ENCODE results near the gene TTLL7. TPM values are rescaled to one million over a fixed set of nuclear protein-coding genes. Genes with fewer than 3 reads are reported as not detected.
"Not testable (repeated sequence)": the region's sequence is repeated elsewhere in the genome, so short reads cannot be mapped to it uniquely, and the experiment has no call there.

Gene TTLL7
- total and polyA plus RNA-seq, 2 donors (not counting 1 experiment from before 2014, with no cell fraction given): 0.01 TPM; not detected in 1

GRCh38 chr1:83985048-83985447 lies 13.9 kb downstream of the TTLL7 start:
- DNase-seq: no peak

GRCh38 chr1:83983918-83984317 lies 15.0 kb downstream of the TTLL7 start:
- H3K9me3 ChIP-seq (ENCODE audit: control extremely low read depth in 1 of 3, control insufficient read depth in 2 of 3, insufficient read depth in 1 of 3, low read length in 2 of 3); CTCF ChIA-PET; H3K4me3 Mint-ChIP-seq; intact Hi-C loops (cut with micrococcal nuclease); H3K9ac ChIP-seq (ENCODE audit: low read length); H3K9me3 Mint-ChIP-seq (ENCODE audit: insufficient read depth); H3K4me3 ChIP-seq (ENCODE audit: control extremely low read depth in 1 of 5, extremely low read depth in 1 of 5, insufficient read depth in 1 of 5, low read depth in 2 of 5, low read length in 4 of 5); ATAC-seq (ENCODE audit: low read depth); DNase-seq; H3K27ac ChIP-seq (ENCODE audit: low read length in 2 of 2); H3K79me2 ChIP-seq (ENCODE audit: control insufficient read depth, insufficient read depth, low read length); H3K27ac Mint-ChIP-seq; H2AFZ ChIP-seq (ENCODE audit: insufficient read depth, low read depth, low read length, poor library complexity, severe bottlenecking); H3K27me3 ChIP-seq (replicated peaks in 1 of 4; ENCODE audit: control extremely low read depth in 1 of 4, control insufficient read depth in 3 of 4, insufficient read depth in 4 of 4, low read length in 3 of 4); H3K4me2 ChIP-seq (replicated peaks; ENCODE audit: low read depth, low read length, poor library complexity, severe bottlenecking); POLR2A ChIA-PET; H3K36me3 ChIP-seq (replicated peaks in 1 of 2; ENCODE audit: control extremely low read depth in 1 of 2, control insufficient read depth in 1 of 2, extremely low read depth in 1 of 2, insufficient read depth in 2 of 2, low read length in 1 of 2); H3K4me1 Mint-ChIP-seq; H4K20me1 ChIP-seq (ENCODE audit: control insufficient read depth, insufficient read depth, low read length, poor library complexity, severe bottlenecking); H3K4me1 ChIP-seq (ENCODE audit: control insufficient read depth in 2 of 2, insufficient read depth in 2 of 2, low read length in 2 of 2): not testable (repeated sequence)
- no CpG with 5 or more reads among the region's 1 CpG for WGBS (ENCODE audit: insufficient coverage)
- H3K27me3 Mint-ChIP-seq: peaks cover 12% of the 10 kb centered on the region

More at GRCh38 chr1:83985048-83985447, 13.9 kb downstream of the TTLL7 start:
- peaks cover 4 to 8% (median 5%) of the 10 kb centered on the region in 3 donors for H3K9me3 ChIP-seq (ENCODE audit: control extremely low read depth in 1 of 3, control insufficient read depth in 2 of 3, insufficient read depth in 1 of 3, low read length in 2 of 3)
- WGBS (ENCODE audit: insufficient coverage): 93% methylated on average over 3 of the region's 3 CpGs
- no peak overlapping the region for H3K4me2 ChIP-seq (replicated peaks; ENCODE audit: low read depth, low read length, poor library complexity, severe bottlenecking)
- Mint-ChIP-seq H3K4me1 (no peaks in the 10 kb centered on the region), H3K4me3 (no peak overlapping the region), H3K9me3 (ENCODE audit: insufficient read depth) (peaks cover 3% of the 10 kb centered on the region), H3K27me3 (peaks cover 7% of the 10 kb centered on the region), H3K27ac (no peak overlapping the region)
- TF ChIP-seq CTCF (IDR thresholded peaks at IDR 0.05): no peak
- H3K9ac ChIP-seq (ENCODE audit: low read length): no peak overlapping the region
- no peaks in the 10 kb centered on the region for H3K79me2 ChIP-seq (ENCODE audit: control insufficient read depth, insufficient read depth, low read length)
- ATAC-seq (ENCODE audit: low read depth): no peak
- H3K4me3 ChIP-seq (ENCODE audit: control extremely low read depth in 1 of 5, extremely low read depth in 1 of 5, insufficient read depth in 1 of 5, low read depth in 2 of 5, low read length in 4 of 5): no peak overlapping the region
- H3K36me3 ChIP-seq (replicated peaks in 1 of 2; ENCODE audit: control extremely low read depth in 1 of 2, control insufficient read depth in 1 of 2, extremely low read depth in 1 of 2, insufficient read depth in 2 of 2, low read length in 1 of 2): no peaks in the 10 kb centered on the region
- ChIA-PET CTCF (no interaction called here), POLR2A (no interaction called here)
- no peaks in the 10 kb centered on the region for H3K4me1 ChIP-seq (ENCODE audit: control insufficient read depth in 2 of 2, insufficient read depth in 2 of 2, low read length in 2 of 2)
- H3K27me3 ChIP-seq (replicated peaks in 1 of 4; ENCODE audit: control extremely low read depth in 1 of 4, control insufficient read depth in 3 of 4, insufficient read depth in 4 of 4, low read length in 3 of 4): no peaks in the 10 kb centered on the region
- no peaks in the 10 kb centered on the region for H4K20me1 ChIP-seq (ENCODE audit: control insufficient read depth, insufficient read depth, low read length, poor library complexity, severe bottlenecking)
- no peak overlapping the region for H2AFZ ChIP-seq (ENCODE audit: insufficient read depth, low read depth, low read length, poor library complexity, severe bottlenecking)
- H3K27ac ChIP-seq (ENCODE audit: low read length in 2 of 2): no peak overlapping the region
- intact Hi-C loops (cut with micrococcal nuclease): no loop called here

All from B cell (primary cell).